Peyer's patch (tissue), 4 donors: ENCODE results near the gene HSPBAP1.

Source experiments
- POLR2A ChIP-seq, 2 donors: fragments of 450-650 bp; IDR thresholded peaks; one replicate each; pipeline ENCODE4 v1.5.1; 2017; ENCODE audit warnings: antibody characterized with exemption in 2 of 2, mild to moderate bottlenecking in 2 of 2, moderate library complexity in 2 of 2
- TF ChIP-seq, protein P1 (sequence below), 6 experiments: fragments of 450-650 bp in 4 of 6; fragments of 200-600 bp in 2 of 6; sonication (generic) in 1 of 6; IDR thresholded peaks; one replicate each; pipeline ENCODE4 v1.5.1; 2017 to 2019; ENCODE audit warnings: antibody characterized with exemption in 6 of 6, mild to moderate bottlenecking in 3 of 6, moderate library complexity in 1 of 6

DNA sequence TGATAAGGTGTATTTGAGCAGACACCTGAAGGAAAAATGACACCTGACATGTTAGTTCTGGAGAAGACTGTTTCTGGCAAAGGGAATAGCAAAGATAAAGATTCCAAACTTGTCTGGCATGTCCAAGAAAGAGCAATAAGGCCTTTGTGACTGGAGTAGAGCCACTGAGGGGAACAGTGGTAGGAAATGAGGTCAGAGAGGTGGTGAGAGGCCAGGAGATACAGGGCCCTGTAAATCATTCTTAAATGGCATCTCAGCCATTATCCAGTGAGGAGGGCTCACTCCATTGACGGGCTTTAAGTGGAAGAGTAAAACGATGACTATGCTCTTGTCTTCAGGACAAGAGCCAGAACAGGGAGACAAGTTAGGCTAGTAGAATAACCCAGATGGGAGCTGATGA, 5.7 kb upstream of the HSPBAP1 start:
- TF ChIP-seq, protein P1, sequence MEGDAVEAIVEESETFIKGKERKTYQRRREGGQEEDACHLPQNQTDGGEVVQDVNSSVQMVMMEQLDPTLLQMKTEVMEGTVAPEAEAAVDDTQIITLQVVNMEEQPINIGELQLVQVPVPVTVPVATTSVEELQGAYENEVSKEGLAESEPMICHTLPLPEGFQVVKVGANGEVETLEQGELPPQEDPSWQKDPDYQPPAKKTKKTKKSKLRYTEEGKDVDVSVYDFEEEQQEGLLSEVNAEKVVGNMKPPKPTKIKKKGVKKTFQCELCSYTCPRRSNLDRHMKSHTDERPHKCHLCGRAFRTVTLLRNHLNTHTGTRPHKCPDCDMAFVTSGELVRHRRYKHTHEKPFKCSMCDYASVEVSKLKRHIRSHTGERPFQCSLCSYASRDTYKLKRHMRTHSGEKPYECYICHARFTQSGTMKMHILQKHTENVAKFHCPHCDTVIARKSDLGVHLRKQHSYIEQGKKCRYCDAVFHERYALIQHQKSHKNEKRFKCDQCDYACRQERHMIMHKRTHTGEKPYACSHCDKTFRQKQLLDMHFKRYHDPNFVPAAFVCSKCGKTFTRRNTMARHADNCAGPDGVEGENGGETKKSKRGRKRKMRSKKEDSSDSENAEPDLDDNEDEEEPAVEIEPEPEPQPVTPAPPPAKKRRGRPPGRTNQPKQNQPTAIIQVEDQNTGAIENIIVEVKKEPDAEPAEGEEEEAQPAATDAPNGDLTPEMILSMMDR (IDR thresholded peaks at IDR 0.05), result no peak
- no peak for TF ChIP-seq POLR2A (IDR thresholded peaks at IDR 0.05)
